GM20431 (cell line): ENCODE measurements around the gene RPP14.

Experiments
- in situ Hi-C: fragments of 300-500 bp; cut with MseI, MboI; formaldehyde crosslinking; loops from one replicate; pipeline ENCODE4 v1.15.0; 2020; ENCODE audit warnings: low sequenced_read_pairs; ENCODE audit not compliant: unreplicated experiment

The RPP14 gene

DNA sequence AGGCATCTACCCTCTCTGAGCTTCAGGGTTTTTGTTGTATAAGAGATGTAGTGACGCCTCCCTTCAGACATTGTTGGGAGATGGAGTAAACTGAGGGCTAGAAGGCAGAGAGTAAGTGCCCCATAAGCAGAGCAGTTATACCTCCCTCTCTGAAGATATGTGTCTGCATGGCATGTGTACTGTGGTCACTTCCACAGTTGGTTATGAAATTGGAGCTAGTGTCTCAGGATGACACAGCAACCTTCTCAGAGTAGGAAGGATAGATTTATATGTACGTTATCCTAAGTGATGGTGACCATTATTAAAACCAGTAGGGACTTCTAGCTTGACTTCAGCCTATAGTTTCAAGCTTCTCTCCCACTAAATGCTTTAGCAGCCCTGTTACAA is 44.6 kb downstream of the RPP14 start:
- in situ Hi-C loops = no loop called here

DNA sequence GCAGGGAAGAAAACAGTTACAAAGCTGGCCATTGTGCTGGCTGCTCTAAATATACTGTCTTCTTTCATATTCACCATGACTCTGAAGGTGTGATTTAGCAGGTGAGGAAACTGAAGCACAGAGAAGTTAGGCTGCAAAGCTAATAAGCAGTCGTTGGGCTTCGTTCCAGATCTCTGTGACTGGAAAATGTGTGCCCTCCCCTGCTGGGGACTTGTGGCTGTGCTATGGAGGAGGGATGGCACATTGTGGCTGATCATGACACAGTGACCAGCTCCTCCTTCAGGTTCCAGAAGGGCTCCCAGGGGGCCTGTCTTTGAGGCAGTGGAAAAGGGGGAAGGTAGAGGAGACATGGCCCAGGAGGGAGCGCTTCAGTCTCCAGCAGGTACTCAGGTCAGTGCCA is 45.9 kb downstream of the RPP14 start:
- in situ Hi-C loops = no loop called here

DNA sequence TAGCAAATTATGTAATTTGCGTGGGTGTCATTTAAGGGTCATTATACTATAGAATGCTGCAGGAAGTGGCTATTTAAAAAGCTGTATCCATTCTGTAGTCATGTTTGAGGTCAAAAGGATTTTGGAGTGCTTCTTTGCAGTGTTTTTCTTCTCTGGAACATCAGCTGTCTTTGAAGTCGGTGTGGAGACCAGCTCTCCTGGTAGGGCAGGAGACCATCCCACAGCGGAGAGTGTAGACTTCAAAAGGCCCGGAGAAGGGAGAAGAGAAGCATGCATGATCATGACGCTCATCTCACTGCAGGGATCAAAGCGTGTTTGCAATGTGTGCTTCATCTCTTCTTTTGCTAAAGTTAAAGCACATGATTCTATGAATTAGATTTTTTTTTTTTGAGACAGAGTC is 46.6 kb downstream of the RPP14 start:
- in situ Hi-C loops = no loop called here

DNA sequence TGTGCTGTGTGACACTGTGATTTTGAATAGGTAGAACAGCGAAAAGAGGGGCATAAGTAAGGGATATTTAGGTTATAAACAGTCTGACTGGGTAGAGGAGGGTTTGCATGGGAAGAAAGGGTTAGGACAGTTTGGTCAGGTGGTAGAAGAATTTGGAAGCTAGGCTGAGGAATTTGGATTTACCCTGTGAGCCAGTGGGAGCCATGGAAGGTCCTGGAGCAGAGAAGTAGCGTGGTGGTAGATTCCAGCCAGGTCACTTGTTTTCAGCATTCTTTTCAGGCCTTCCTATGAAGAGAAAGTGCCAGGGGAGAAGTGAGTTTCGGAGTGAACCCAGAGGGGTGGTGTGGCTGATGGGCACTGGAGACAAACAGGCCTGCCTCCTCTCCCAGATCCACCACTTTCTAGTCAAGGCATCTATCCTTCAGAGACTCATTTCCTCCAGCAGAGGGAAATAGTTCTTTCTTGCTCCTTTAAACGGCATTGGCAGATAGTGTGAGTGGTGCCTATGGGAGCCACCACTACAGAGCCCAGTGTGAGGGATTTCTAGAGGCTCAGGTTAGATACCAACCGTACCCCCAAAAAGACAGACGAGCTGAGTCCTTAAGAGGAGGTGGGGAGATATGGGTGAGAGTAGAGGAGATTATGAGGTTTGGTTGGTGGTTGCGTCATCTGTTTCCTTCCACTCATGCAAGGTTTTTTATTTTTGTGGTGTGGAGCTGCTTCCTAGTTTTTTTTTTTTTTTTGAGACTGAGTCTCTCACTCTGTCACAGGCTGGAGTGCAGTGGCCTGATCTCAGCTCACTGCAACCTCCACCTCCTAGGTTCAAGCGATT is 47.9 kb downstream of the RPP14 start:
- in situ Hi-C loops = no loop called here

DNA sequence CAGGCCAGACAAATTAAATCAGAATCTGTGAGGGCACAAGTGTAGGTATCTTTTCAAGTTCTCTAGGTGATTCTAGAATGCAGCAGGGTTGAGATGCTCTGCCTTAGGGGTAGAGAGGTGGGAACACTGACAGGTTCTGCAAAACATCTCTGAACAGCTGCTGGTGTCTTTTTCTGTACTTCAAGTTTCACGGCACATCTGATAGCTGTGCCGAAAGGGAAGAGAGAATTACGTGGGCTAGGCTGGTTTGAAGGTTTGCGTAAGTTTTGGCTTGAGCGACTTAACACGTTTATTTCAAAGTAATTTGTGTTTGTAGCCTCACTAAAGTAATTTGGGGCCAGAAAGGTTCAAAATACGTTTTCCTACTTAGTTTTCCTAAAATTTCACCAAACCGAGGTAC is 49.1 kb downstream of the RPP14 start:
- in situ Hi-C loops = no loop called here

DNA sequence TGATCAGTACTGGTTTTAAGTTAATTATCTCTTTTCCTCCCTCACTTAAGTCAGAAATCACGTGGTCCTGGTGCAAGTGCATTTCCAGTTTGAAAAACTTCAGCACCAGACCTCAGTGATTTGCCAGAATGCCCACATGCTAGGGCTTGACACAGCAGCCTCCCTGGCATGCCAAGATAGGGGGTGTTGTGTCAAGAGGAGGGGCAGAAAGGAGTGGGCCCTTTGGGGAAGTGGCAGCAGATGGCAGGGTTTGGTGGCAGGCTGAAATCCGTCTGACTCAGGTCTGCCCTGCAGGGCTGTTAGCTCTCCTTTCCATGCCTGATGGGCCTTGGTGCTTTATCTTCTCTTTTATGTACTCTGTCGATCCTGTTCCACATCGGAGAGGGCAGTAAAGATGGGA is 50.0 kb downstream of the RPP14 start:
- in situ Hi-C loops = no loop called here

DNA sequence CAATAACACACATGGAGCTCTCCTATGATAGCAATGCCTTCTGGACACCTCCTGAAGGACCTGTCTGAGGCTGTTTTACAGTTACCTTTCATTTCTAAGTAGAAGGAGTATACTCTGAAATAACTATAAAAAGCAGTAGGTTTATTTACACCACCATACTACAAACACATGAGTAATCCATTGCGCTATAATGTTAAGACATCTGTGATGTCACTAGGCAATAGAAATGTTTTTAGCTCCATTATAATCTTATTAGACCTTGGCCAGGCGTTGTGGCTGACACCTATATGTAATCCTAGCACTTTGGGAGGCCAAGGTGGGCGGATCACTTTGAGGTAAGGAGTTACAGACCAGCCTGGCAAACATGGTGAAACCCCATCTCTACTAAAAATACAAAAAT is 51.4 kb downstream of the RPP14 start:
- in situ Hi-C loops = no loop called here

DNA sequence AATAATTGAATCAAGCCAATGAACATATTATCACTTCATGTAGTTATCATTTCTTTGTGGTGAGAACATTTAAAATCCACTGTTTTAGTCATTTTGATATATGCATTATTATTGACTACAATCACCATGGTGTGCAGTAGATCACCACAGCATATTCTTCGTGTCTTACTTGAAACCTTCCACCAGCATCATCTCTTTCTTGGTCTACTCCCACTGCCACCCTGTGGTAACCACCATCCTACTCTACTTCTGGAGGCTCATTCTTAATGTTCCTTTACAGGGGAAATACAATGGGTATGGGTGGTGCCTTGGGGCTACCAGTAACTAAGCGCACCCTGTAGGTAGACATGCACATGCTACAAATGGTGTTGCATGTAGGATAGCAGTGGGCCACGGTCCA is 52.0 kb downstream of the RPP14 start:
- in situ Hi-C loops = no loop called here

DNA sequence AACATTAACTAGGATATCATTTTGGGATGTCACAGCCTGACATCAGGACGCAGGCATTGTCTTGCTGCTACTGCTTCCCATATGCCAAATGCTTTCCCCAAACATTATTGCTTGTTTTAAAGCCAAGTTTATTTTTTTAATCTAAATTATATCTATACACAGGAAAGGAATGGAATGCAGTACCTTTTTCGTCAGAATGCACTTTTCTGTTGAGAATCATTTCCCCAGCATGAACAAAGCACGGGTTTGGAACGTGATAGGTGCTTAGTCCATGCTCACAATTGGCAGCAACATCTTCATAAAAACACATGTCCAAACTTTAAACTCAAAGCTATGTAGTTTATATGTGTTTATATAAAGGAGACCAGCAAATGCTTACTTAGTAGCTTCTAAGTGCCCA is 52.8 kb downstream of the RPP14 start:
- in situ Hi-C loops = no loop called here

DNA sequence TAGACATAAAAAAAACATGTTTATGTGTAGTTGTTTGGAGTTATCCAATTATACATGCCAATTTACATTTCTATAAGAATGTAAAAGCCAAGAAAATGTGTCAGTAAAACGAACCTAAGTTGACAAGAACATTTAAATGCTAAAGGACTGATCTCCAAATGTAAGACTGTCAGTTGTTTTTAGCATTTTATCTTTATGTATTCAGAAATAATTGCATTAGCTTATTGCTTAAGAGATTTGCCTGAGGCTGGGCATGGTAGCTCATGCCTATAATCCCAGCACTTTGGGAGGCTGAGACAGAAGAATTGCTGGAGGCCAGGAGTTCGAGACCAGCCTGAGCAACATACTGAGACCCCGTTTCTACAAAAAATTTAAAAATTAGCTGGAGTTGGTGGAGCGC is 53.6 kb downstream of the RPP14 start:
- in situ Hi-C loops = no loop called here

DNA sequence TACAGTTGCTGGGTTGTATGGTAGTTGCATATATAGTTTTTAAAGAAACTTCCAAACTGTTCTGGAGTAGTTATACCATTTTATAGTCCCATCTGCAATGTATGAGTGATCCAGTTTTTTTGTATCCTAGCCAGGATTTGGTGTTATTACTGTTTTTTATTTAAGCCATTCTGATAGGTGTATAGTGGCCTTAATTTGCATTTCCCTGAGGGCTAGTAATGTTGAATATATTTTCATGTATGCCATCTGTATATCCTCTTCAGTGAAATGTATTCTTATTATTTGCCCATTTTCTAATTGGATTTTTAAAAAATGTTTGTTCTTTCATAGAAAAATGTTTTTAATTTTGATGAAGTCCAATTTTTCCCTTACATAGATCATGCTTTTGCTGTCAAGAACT is 55.8 kb downstream of the RPP14 start:
- in situ Hi-C loops = no loop called here

DNA sequence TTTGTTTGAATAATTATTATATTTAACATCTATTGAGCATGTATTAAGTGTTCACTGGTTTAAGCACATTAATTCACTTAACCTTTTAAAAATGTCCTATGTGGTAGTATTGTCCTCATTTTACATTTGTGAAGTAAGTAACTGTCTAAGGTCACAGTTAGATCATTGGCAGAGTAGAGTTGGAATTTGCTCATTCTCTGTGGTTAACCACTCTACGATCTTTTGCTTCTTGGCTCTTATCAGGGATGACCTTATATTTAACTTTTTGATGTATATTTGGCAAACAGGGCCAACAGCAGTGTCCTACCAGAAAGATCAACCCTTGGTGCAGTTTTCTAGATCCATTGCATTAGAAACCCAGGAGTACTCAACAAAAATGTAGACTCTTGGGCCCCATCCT is 60.7 kb downstream of the RPP14 start:
- in situ Hi-C loops = no loop called here

DNA sequence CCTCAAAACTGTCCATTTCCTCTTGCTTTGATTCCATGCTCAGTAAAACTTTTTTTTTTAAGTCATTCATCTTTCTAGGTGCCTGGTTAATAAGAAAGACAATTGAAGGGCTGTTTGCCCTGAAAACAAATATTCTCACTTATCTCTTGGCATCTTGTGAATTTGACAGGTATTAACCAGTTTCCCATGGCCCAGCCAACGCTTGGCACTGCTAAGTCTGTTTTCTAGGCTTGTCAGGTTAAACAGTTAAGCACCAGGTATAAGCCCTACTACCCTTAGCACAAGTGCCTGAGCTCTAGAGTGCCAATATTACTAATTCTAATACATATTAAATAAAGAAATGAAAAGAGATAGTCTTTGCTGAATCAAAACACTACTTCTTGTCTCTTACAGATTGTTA is 63.0 kb downstream of the RPP14 start:
- in situ Hi-C loops = no loop called here
